Panc1 (cell line): ENCODE measurements around the gene PIP5K1C. TPM values are rescaled to one million over a fixed set of nuclear protein-coding genes. Genes with fewer than 3 reads are reported as not detected.

ENCODE experiments used
- ATAC-seq: fragments of 200-7000 bp; cut with Tn5 transposase; 2 replicates; pipeline ENCODE4 v1.9.1; 2020; ENCODE audit warnings: mild to moderate bottlenecking, moderate library complexity
- BruUV-seq: library from RNA; stranded (reverse); fragments of 400-500 nt; replicated peaks from 2 replicates; lab custom pipeline; 2021; lab: Mats Ljungman, UMichigan
- CTCF ChIA-PET: fragments of 300-600 bp; sonication (Branson Sonifier 250); formaldehyde crosslinking; loops from one replicate; lab custom pipeline; 2022; ENCODE audit warnings: antibody characterized with exemption; lab: Charles Lee
- POLR2A ChIA-PET: fragments of 300-600 bp; sonication (Branson Sonifier 250); formaldehyde crosslinking; loops from one replicate; lab custom pipeline; 2022; ENCODE audit warnings: antibody characterized with exemption; lab: Charles Lee
- DNase-seq: peaks from one replicate; pipeline ENCODE4 v3.0.0-alpha.2; 2010; ENCODE audit warnings: low read depth, low spot score
- H3K27ac ChIP-seq: 2 replicates; pipeline ENCODE4 v1.5.1; 2011; ENCODE audit warnings: mild to moderate bottlenecking, low read length, inconsistent platforms
- H3K27me3 ChIP-seq: fragments of 200-500 bp; sonication (Bioruptor generic); 2 replicates; pipeline ENCODE4 v1.6.0; 2014; ENCODE audit warnings: low read length, inconsistent platforms; ENCODE audit not compliant: control insufficient read depth, insufficient read depth
- H3K36me3 ChIP-seq: fragments of 200-500 bp; sonication (Bioruptor generic); 2 replicates; pipeline ENCODE4 v1.5.1; 2014; ENCODE audit warnings: inconsistent platforms, mild to moderate bottlenecking, low read length, moderate library complexity; ENCODE audit not compliant: control insufficient read depth, insufficient read depth
- H3K4me1 ChIP-seq: 2 replicates; pipeline ENCODE4 v1.5.1; 2011; ENCODE audit warnings: inconsistent platforms, mild to moderate bottlenecking, low read length, moderate library complexity; ENCODE audit not compliant: control insufficient read depth, insufficient read depth
- H3K4me3 ChIP-seq, 2 experiments: 2 replicates each; pipeline ENCODE4 v1.5.1; 2011 to 2012; ENCODE audit warnings: low read depth in 2 of 2, low read length in 2 of 2, mild to moderate bottlenecking in 2 of 2, inconsistent platforms in 1 of 2, moderate library complexity in 1 of 2
- H3K9me3 ChIP-seq: fragments of 200-500 bp; sonication (Bioruptor generic); 2 replicates; pipeline ENCODE4 v1.5.1; 2014; ENCODE audit warnings: low read depth, mild to moderate bottlenecking, inconsistent platforms, low read length, moderate library complexity; ENCODE audit not compliant: control insufficient read depth, insufficient read depth
- CTCF ChIP-seq: fragments of 450-650 bp; IDR thresholded peaks from 2 replicates; pipeline ENCODE4 v1.5.1; 2017; ENCODE audit warnings: mild to moderate bottlenecking
- POLR2AphosphoS5 ChIP-seq: IDR thresholded peaks from 2 replicates; pipeline ENCODE4 v1.6.1; 2012; ENCODE audit warnings: mild to moderate bottlenecking, low read depth, low read length, moderate library complexity
- REST ChIP-seq, 2 experiments: IDR thresholded peaks; 2 replicates each; pipeline ENCODE4 v1.6.1; 2011 to 2012; ENCODE audit warnings: low read depth in 2 of 2, control low read depth in 1 of 2, low read length in 1 of 2, mild to moderate bottlenecking in 1 of 2, moderate library complexity in 1 of 2; ENCODE audit not compliant: insufficient read depth in 1 of 2
- SIN3A ChIP-seq: IDR thresholded peaks from 2 replicates; pipeline ENCODE4 v1.6.1; 2012; ENCODE audit warnings: low read depth, mild to moderate bottlenecking, low read length, moderate library complexity, borderline replicate concordance; ENCODE audit not compliant: insufficient read depth
- TCF7L2 ChIP-seq: IDR thresholded peaks from 2 replicates; pipeline ENCODE4 v1.6.1; 2011; ENCODE audit warnings: mild to moderate bottlenecking, low read depth, low read length, inconsistent platforms
- in situ Hi-C: cut with HindIII; loops from 2 replicates; pipeline ENCODE4 v1.10.0; 2016; ENCODE audit warnings: low sequenced_read_pairs, low pct_unique_long_range_greater_than_20kb
- intact Hi-C: fragments of 100-400 bp; cut with micrococcal nuclease; formaldehyde crosslinking; loops from one replicate; pipeline ENCODE4 v1.10.0; 2022; ENCODE audit not compliant: unreplicated experiment
- total RNA-seq: library from RNA; stranded (reverse); gene quantifications from one replicate; pipeline ENCODE4 v1.2.1, GENCODE V29; 2021; ENCODE audit not compliant: unreplicated experiment

Gene PIP5K1C
- total RNA-seq, 1 experiment from 2014 or later, result 30.6 TPM

- POLR2A ChIA-PET, result no interaction called here
- TF ChIP-seq SIN3A (no peak), REST (IDR thresholded peaks at IDR 0.05; ENCODE audit: insufficient read depth in 1 of 2, low read depth in 2 of 2, low read length in 1 of 2) (no peak), TCF7L2 (no peak), POLR2AphosphoS5 (no peak)
Measured at GRCh38 chr19:3697094-3697493, 3.2 kb downstream of the PIP5K1C start.

DNA sequence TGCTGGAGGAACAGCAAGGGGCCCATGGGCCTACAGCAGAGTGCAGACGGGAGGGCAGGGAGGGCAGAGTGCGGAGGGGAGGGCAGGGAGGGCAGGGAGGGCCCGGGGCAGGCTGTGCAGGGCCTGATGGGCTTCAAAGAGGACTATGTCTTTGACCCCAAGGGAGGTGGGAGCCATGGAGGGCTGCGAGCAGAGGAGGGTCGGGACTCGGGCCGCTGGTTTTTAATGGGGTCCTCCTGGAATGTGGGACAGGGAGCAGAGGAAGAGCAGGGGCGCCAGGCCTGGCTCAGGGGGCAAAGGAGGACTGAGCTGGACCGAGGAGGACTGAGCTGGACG, 3.6 kb downstream of the PIP5K1C start:
- H3K27ac ChIP-seq, result no peak overlapping the region
- POLR2A ChIA-PET, result no interaction called here
- intact Hi-C loops (no loop called here), in situ Hi-C loops (no loop called here)
- no peaks in the 10 kb centered on the region for H3K4me1 ChIP-seq
- no peaks in the 10 kb centered on the region for H3K9me3 ChIP-seq
- ATAC-seq (no peak), DNase-seq (no peak)
- no peak for TF ChIP-seq TCF7L2
- no peak for TF ChIP-seq REST (IDR thresholded peaks at IDR 0.05; ENCODE audit: insufficient read depth in 1 of 2, low read depth in 2 of 2, low read length in 1 of 2)
- BruUV-seq, result no TSS peak
- H3K4me3 ChIP-seq, result no peak overlapping the region
- H3K27me3 ChIP-seq, result no peaks in the 10 kb centered on the region
- CTCF ChIA-PET, result no interaction called here
- H3K36me3 ChIP-seq, result no peaks in the 10 kb centered on the region

More at GRCh38 chr19:3697094-3697493, 3.2 kb downstream of the PIP5K1C start:
- Histone ChIP-seq H3K27ac (no peak overlapping the region), H3K4me1 (no peaks in the 10 kb centered on the region), H3K36me3 (no peaks in the 10 kb centered on the region), H3K27me3 (no peaks in the 10 kb centered on the region), H3K9me3 (no peaks in the 10 kb centered on the region), H3K4me3 (no peak overlapping the region)
- CTCF ChIA-PET, result no interaction called here
- BruUV-seq, result no TSS peak
- ATAC-seq (no peak), DNase-seq (no peak)
- in situ Hi-C loops, result no loop called here
- intact Hi-C loops, result no loop called here

GRCh38 chr19:3695986-3696659, 4.1 kb downstream of the PIP5K1C start:
- Histone ChIP-seq H3K27ac (no peak overlapping the region), H3K4me1 (no peaks in the 10 kb centered on the region), H3K36me3 (no peaks in the 10 kb centered on the region), H3K9me3 (no peaks in the 10 kb centered on the region), H3K4me3 (no peak overlapping the region), H3K27me3 (no peaks in the 10 kb centered on the region)
- no peak for ATAC-seq
- in situ Hi-C loops (no loop called here), intact Hi-C loops (no loop called here)
- no peak for DNase-seq
- POLR2A ChIA-PET, result no interaction called here
- no TSS peak for BruUV-seq
- CTCF ChIA-PET, result no interaction called here
- TF ChIP-seq SIN3A, result no peak
- TF ChIP-seq REST (IDR thresholded peaks at IDR 0.05; ENCODE audit: insufficient read depth in 1 of 2, low read depth in 2 of 2, low read length in 1 of 2), result no peak
- no peak for TF ChIP-seq TCF7L2
- TF ChIP-seq CTCF, result no peak
- no peak for TF ChIP-seq POLR2AphosphoS5
